DOHH2 (cell line): ENCODE data around the gene DLK1.

ENCODE experiments used
- H3F3A ChIP-seq: fragments of 200-600 bp; sonication (generic), shearing (Covaris generic); 2 replicates; pipeline ENCODE4 v1.6.0; 2016; ENCODE audit warnings: antibody characterized with exemption, mild to moderate bottlenecking; ENCODE audit not compliant: control insufficient read depth, insufficient read depth
- H3K27ac ChIP-seq: fragments of 200-600 bp; sonication (generic); 2 replicates; pipeline ENCODE4 v1.5.1; 2014; ENCODE audit warnings: low read depth, mild to moderate bottlenecking, low read length, moderate library complexity
- H3K27me3 ChIP-seq: fragments of 200-600 bp; sonication (generic); 2 replicates; pipeline ENCODE4 v1.6.1; 2014; ENCODE audit warnings: mild to moderate bottlenecking, low read length, mixed read lengths; ENCODE audit not compliant: control insufficient read depth
- H3K36me3 ChIP-seq: fragments of 200-600 bp; sonication (generic); 2 replicates; pipeline ENCODE4 v1.6.1; 2014; ENCODE audit warnings: mild to moderate bottlenecking, low read length, moderate library complexity, mixed read lengths; ENCODE audit not compliant: control insufficient read depth
- H3K4me1 ChIP-seq: fragments of 200-600 bp; sonication (generic); 2 replicates; pipeline ENCODE4 v1.6.1; 2014; ENCODE audit warnings: mild to moderate bottlenecking, low read length, mixed read lengths; ENCODE audit not compliant: control insufficient read depth
- H3K4me2 ChIP-seq: fragments of 200-600 bp; sonication (generic); 2 replicates; pipeline ENCODE4 v1.6.0; 2014; ENCODE audit warnings: mild to moderate bottlenecking, low read length, moderate library complexity
- H3K4me3 ChIP-seq: fragments of 200-600 bp; sonication (generic); 2 replicates; pipeline ENCODE4 v1.5.1; 2014; ENCODE audit warnings: mild to moderate bottlenecking, low read length, mixed read lengths
- H3K79me2 ChIP-seq: fragments of 200-600 bp; sonication (generic); 2 replicates; pipeline ENCODE4 v1.6.1; 2014; ENCODE audit warnings: mild to moderate bottlenecking, low read length, mixed read lengths; ENCODE audit not compliant: control insufficient read depth
- H3K9me2 ChIP-seq: fragments of 200-600 bp; sonication (generic); replicated peaks from 2 replicates; pipeline ENCODE4 v1.6.1; 2014; ENCODE audit warnings: mild to moderate bottlenecking, low read length, mixed read lengths; ENCODE audit not compliant: control insufficient read depth
- H3K9me3 ChIP-seq: fragments of 200-600 bp; sonication (generic); 2 replicates; pipeline ENCODE4 v1.6.1; 2014; ENCODE audit warnings: antibody characterized with exemption, low read length, mixed read lengths; ENCODE audit not compliant: control insufficient read depth, insufficient read depth
- H4K20me1 ChIP-seq: fragments of 200-600 bp; sonication (generic); 2 replicates; pipeline ENCODE4 v1.6.0; 2014; ENCODE audit warnings: low read depth, mild to moderate bottlenecking, antibody characterized with exemption, low read length, moderate library complexity; ENCODE audit not compliant: control insufficient read depth, insufficient read depth
- CTCF ChIP-seq: fragments of 200-600 bp; sonication (generic); IDR thresholded peaks from one replicate; pipeline ENCODE4 v1.5.1; 2014; ENCODE audit warnings: antibody characterized with exemption, mild to moderate bottlenecking, low read depth, low read length; ENCODE audit not compliant: poor library complexity, severe bottlenecking
- EZH2phosphoT487 ChIP-seq: fragments of 200-600 bp; sonication (generic); IDR thresholded peaks from 2 replicates; pipeline ENCODE4 v1.6.1; 2017; ENCODE audit warnings: borderline replicate concordance, mild to moderate bottlenecking, antibody characterized with exemption, low read length, moderate library complexity, mixed read lengths

DLK1 gene

GRCh38 chr14:100781952-100782351 is 55.3 kb downstream of the DLK1 start:
- Histone ChIP-seq H3F3A (no peaks in the 10 kb centered on the region), H3K4me1 (no peaks in the 10 kb centered on the region), H3K9me3 (no peaks in the 10 kb centered on the region), H3K4me2 (no peak overlapping the region), H3K36me3 (no peaks in the 10 kb centered on the region), H3K27me3 (no peaks in the 10 kb centered on the region), H3K27ac (no peak overlapping the region), H3K79me2 (no peaks in the 10 kb centered on the region), H3K9me2 (no peaks in the 10 kb centered on the region), H4K20me1 (no peaks in the 10 kb centered on the region), H3K4me3 (no peak overlapping the region)
- TF ChIP-seq CTCF (no peak), EZH2phosphoT487 (no peak)

- H3F3A ChIP-seq, result no peaks in the 10 kb centered on the region
- H3K4me1 ChIP-seq, result no peaks in the 10 kb centered on the region
- no peak overlapping the region for H3K4me3 ChIP-seq
- H3K9me3 ChIP-seq, result no peaks in the 10 kb centered on the region
- H3K79me2 ChIP-seq, result no peaks in the 10 kb centered on the region
- H3K36me3 ChIP-seq, result no peaks in the 10 kb centered on the region
- H3K4me2 ChIP-seq, result no peak overlapping the region
- no peaks in the 10 kb centered on the region for H4K20me1 ChIP-seq
- H3K9me2 ChIP-seq, result no peaks in the 10 kb centered on the region
- TF ChIP-seq EZH2phosphoT487 (no peak), CTCF (no peak)
- no peaks in the 10 kb centered on the region for H3K27me3 ChIP-seq
- H3K27ac ChIP-seq, result no peak overlapping the region
These were observed 56.0 kb downstream of the DLK1 start for GRCh38 chr14:100782516-100783320.

GRCh38 chr14:100783630-100784370 is 57.1 kb downstream of the DLK1 start:
- H3K9me3 ChIP-seq, result no peaks in the 10 kb centered on the region
- H3K9me2 ChIP-seq, result no peaks in the 10 kb centered on the region
- H3F3A ChIP-seq, result no peaks in the 10 kb centered on the region
- no peak overlapping the region for H3K4me2 ChIP-seq
- H3K4me1 ChIP-seq, result no peaks in the 10 kb centered on the region
- no peak overlapping the region for H3K27ac ChIP-seq
- H4K20me1 ChIP-seq, result no peaks in the 10 kb centered on the region
- H3K27me3 ChIP-seq, result no peaks in the 10 kb centered on the region
- no peak for TF ChIP-seq CTCF
- no peak for TF ChIP-seq EZH2phosphoT487
- H3K36me3 ChIP-seq, result no peaks in the 10 kb centered on the region
- no peaks in the 10 kb centered on the region for H3K79me2 ChIP-seq
- H3K4me3 ChIP-seq, result no peak overlapping the region
